KMS-11 (cell line): ENCODE results near the gene HMGB1.
"Not testable (repeated sequence)": the region's sequence is repeated elsewhere in the genome, so short reads cannot be mapped to it uniquely, and the experiment has no call there.

Experiments used
- H2AFZ ChIP-seq: fragments of 200-600 bp; sonication (generic); 2 replicates; pipeline ENCODE4 v1.6.1; 2016; ENCODE audit warnings: antibody characterized with exemption, mixed run types, low read depth
- H3K27ac ChIP-seq: fragments of 200-600 bp; sonication (generic); 2 replicates; pipeline ENCODE4 v1.6.1; 2016; ENCODE audit warnings: mild to moderate bottlenecking, mixed run types
- H3K27me3 ChIP-seq: fragments of 200-600 bp; sonication (generic); 2 replicates; pipeline ENCODE4 v1.6.1; 2017; ENCODE audit warnings: mild to moderate bottlenecking, low read depth, mixed run types, moderate library complexity; ENCODE audit not compliant: insufficient read depth
- H3K36me3 ChIP-seq: fragments of 200-600 bp; sonication (generic); 2 replicates; pipeline ENCODE4 v1.6.1; 2017; ENCODE audit warnings: mild to moderate bottlenecking, mixed run types; ENCODE audit not compliant: insufficient read depth
- H3K4me1 ChIP-seq: fragments of 200-600 bp; sonication (generic); 2 replicates; pipeline ENCODE4 v1.6.1; 2016; ENCODE audit warnings: mild to moderate bottlenecking, low read depth, mixed run types; ENCODE audit not compliant: poor library complexity, severe bottlenecking
- H3K4me2 ChIP-seq: fragments of 200-600 bp; sonication (generic); 2 replicates; pipeline ENCODE4 v1.7.0; 2016; ENCODE audit warnings: mild to moderate bottlenecking, mixed run types
- H3K4me3 ChIP-seq: fragments of 200-600 bp; sonication (generic); IDR thresholded peaks from 2 replicates; pipeline ENCODE4 v1.6.1; 2017; ENCODE audit warnings: low read depth, low read length, mixed read lengths; ENCODE audit not compliant: insufficient read depth
- H3K79me2 ChIP-seq: fragments of 200-600 bp; sonication (generic); 2 replicates; pipeline ENCODE4 v1.6.1; 2016; ENCODE audit warnings: low read depth, mixed run types; ENCODE audit not compliant: insufficient read depth
- H3K9ac ChIP-seq: fragments of 200-600 bp; sonication (generic); 2 replicates; pipeline ENCODE4 v1.6.1; 2016; ENCODE audit warnings: mild to moderate bottlenecking, mixed run types
- H4K20me1 ChIP-seq: fragments of 200-600 bp; sonication (generic); 2 replicates; pipeline ENCODE4 v1.6.1; 2016; ENCODE audit warnings: mild to moderate bottlenecking, mixed run types; ENCODE audit not compliant: insufficient read depth
- CTCF ChIP-seq: fragments of 200-600 bp; sonication (generic); conservative IDR thresholded peaks from 2 replicates; pipeline ENCODE4 v1.6.1; 2017; ENCODE audit warnings: low read depth, mild to moderate bottlenecking, antibody characterized with exemption, low read length, moderate library complexity, mixed read lengths

HMGB1 gene

GRCh38 chr13:30448441-30448840 is 17.3 kb downstream of the HMGB1 start:
- Histone ChIP-seq H3K36me3 (no peaks in the 10 kb centered on the region), H3K9ac (no peak overlapping the region), H3K79me2 (no peaks in the 10 kb centered on the region), H3K27ac (no peak overlapping the region), H2AFZ (no peak overlapping the region), H3K4me3 (no peak overlapping the region), H3K27me3 (no peaks in the 10 kb centered on the region), H3K4me2 (no peak overlapping the region), H4K20me1 (no peaks in the 10 kb centered on the region), H3K4me1 (no peaks in the 10 kb centered on the region)
- no peak for TF ChIP-seq CTCF

GRCh38 chr13:30446126-30446500 is 19.6 kb downstream of the HMGB1 start:
- no peaks in the 10 kb centered on the region for H4K20me1 ChIP-seq
- no peaks in the 10 kb centered on the region for H3K4me1 ChIP-seq
- H2AFZ ChIP-seq, result no peak overlapping the region
- H3K79me2 ChIP-seq, result no peaks in the 10 kb centered on the region
- no peak overlapping the region for H3K9ac ChIP-seq
- H3K27me3 ChIP-seq, result no peaks in the 10 kb centered on the region
- no peak overlapping the region for H3K4me3 ChIP-seq
- no peaks in the 10 kb centered on the region for H3K36me3 ChIP-seq
- no peak overlapping the region for H3K27ac ChIP-seq
- no peak overlapping the region for H3K4me2 ChIP-seq
- no peak for TF ChIP-seq CTCF

- no peaks in the 10 kb centered on the region for H3K79me2 ChIP-seq
- no peaks in the 10 kb centered on the region for H3K36me3 ChIP-seq
- no peak overlapping the region for H3K4me3 ChIP-seq
- no peak overlapping the region for H3K9ac ChIP-seq
- no peak for TF ChIP-seq CTCF
- no peaks in the 10 kb centered on the region for H3K27me3 ChIP-seq
- no peak overlapping the region for H3K4me2 ChIP-seq
- H2AFZ ChIP-seq, result no peak overlapping the region
- no peak overlapping the region for H3K27ac ChIP-seq
- H4K20me1 ChIP-seq, result no peaks in the 10 kb centered on the region
- H3K4me1 ChIP-seq, result no peaks in the 10 kb centered on the region
Observed at GRCh38 chr13:30443957-30444404, 21.8 kb downstream of the HMGB1 start.

- H3K4me3 ChIP-seq, H3K27ac ChIP-seq, H3K4me2 ChIP-seq, H3K9ac ChIP-seq, H3K79me2 ChIP-seq, H4K20me1 ChIP-seq, H3K4me1 ChIP-seq, H3K27me3 ChIP-seq, H3K36me3 ChIP-seq, H2AFZ ChIP-seq: not testable (repeated sequence)
Observed at GRCh38 chr13:30443491-30443890, 22.2 kb downstream of the HMGB1 start.

GRCh38 chr13:30442926-30443325 is 22.8 kb downstream of the HMGB1 start:
- no peaks in the 10 kb centered on the region for H3K36me3 ChIP-seq
- H3K79me2 ChIP-seq, result no peaks in the 10 kb centered on the region
- no peak overlapping the region for H3K4me2 ChIP-seq
- no peaks in the 10 kb centered on the region for H4K20me1 ChIP-seq
- no peak for TF ChIP-seq CTCF
- no peak overlapping the region for H3K4me3 ChIP-seq
- H2AFZ ChIP-seq, result no peak overlapping the region
- no peaks in the 10 kb centered on the region for H3K4me1 ChIP-seq
- no peak overlapping the region for H3K27ac ChIP-seq
- H3K9ac ChIP-seq, result no peak overlapping the region
- no peaks in the 10 kb centered on the region for H3K27me3 ChIP-seq
